Measurements from ENCODE around the gene NKX6-2.

DNA sequence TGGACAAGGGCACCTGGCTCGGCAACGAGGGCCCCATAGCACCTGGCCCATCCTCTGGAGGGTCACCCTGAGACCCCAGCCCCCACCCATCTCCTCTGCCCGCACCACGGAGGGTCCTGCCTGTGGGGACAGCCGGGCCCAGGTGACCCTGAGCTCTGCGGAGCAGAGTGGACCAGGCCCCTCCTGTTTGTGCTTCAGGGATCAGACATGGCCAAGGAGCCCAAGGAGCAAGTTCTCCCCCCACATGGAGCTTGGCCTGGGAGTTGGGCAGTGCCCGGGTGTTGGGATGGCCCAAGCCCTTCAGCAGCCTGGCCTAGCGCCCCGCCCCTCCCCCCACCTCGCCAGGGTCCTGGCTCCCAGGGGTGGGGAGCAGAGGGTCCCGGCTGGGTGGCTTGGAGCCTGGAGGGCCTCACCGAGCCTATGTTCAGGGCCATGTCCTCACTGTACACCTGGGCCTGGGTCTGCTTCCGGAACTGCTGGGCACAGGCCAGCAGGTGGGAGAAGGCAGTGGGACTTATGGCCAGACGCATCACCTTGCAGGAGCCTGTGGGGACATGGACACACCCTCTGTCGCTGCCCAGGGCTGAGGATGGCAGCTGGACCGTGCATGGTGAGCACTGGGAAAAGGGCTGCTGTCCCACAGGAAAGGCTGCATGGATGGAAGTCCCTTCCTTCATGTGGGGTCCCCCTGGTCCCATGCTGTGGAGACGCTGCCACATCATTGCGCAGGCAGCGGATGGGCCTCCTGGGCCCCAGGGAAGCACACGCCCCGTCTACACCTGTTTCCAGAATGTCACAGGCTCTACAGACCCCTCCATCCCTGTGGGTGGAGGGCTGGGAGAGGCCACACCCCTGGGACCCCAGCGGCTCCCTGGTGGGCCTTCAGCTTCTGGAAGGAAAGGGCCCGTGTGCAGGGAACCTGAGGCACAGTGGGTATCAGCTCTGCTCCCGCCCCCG, 49.2 kb upstream of the NKX6-2 start:
- TF ChIP-seq BHLHE40 (IDR thresholded peaks at IDR 0.05; ENCODE audit: borderline replicate concordance) (no peak), HDGF (IDR thresholded peaks at IDR 0.05; ENCODE audit: borderline replicate concordance) (no peak), FOXM1 (IDR thresholded peaks at IDR 0.05; ENCODE audit: borderline replicate concordance) (no peak), FOXA1 (IDR thresholded peaks at IDR 0.05) (no peak), FOXK2 (IDR thresholded peaks at IDR 0.05) (no peak), LEF1 (IDR thresholded peaks at IDR 0.05; ENCODE audit: borderline replicate concordance) (no peak)

All from HEK293T (cell line).